Ecto neural progenitor cell (in vitro differentiated cells): Measurements from ENCODE around the gene GALNT10.

ENCODE experiments used
- DNase-seq: peaks from one replicate; pipeline ENCODE4 v3.0.0-alpha.2; 2018; ENCODE audit warnings: low spot score

GALNT10 gene

GRCh38 chr5:154236536-154237375 lies 46.2 kb downstream of the GALNT10 start:
- no peak for DNase-seq

- DNase-seq = no peak
Measured at GRCh38 chr5:154237376-154237743, 46.8 kb downstream of the GALNT10 start.

GRCh38 chr5:154237946-154238345 lies 47.4 kb downstream of the GALNT10 start:
- DNase-seq = no peak

- no peak for DNase-seq
Measured at GRCh38 chr5:154238776-154239481, 48.4 kb downstream of the GALNT10 start.

- no peak for DNase-seq
Measured at GRCh38 chr5:154240595-154240994, 50.1 kb downstream of the GALNT10 start.

- no peak for DNase-seq
Measured at GRCh38 chr5:154241021-154241420, 50.5 kb downstream of the GALNT10 start.

GRCh38 chr5:154242442-154242841 lies 51.9 kb downstream of the GALNT10 start:
- no peak for DNase-seq

GRCh38 chr5:154242964-154243376 lies 52.4 kb downstream of the GALNT10 start:
- no peak for DNase-seq

GRCh38 chr5:154243736-154244135 lies 53.2 kb downstream of the GALNT10 start:
- DNase-seq = no peak

- DNase-seq = no peak
Measured at GRCh38 chr5:154244476-154244875, 53.9 kb downstream of the GALNT10 start.

GRCh38 chr5:154248691-154249090 lies 58.2 kb downstream of the GALNT10 start:
- no peak for DNase-seq

- DNase-seq = no peak
Measured at GRCh38 chr5:154249826-154250225, 59.3 kb downstream of the GALNT10 start.

GRCh38 chr5:154251529-154251928 lies 61.0 kb downstream of the GALNT10 start:
- no peak for DNase-seq

GRCh38 chr5:154253807-154254206 lies 63.3 kb downstream of the GALNT10 start:
- no peak for DNase-seq

GRCh38 chr5:154254896-154255295 lies 64.4 kb downstream of the GALNT10 start:
- no peak for DNase-seq

- no peak for DNase-seq
Measured at GRCh38 chr5:154257046-154257445, 66.5 kb downstream of the GALNT10 start.

- DNase-seq = no peak
Measured at GRCh38 chr5:154258531-154259217, 68.1 kb downstream of the GALNT10 start.

- DNase-seq = peak; percentile 75
Measured at GRCh38 chr5:154260224-154260927, 69.8 kb downstream of the GALNT10 start.

GRCh38 chr5:154262342-154262741 lies 71.8 kb downstream of the GALNT10 start:
- no peak for DNase-seq

GRCh38 chr5:154264549-154265196 lies 74.1 kb downstream of the GALNT10 start:
- no peak for DNase-seq

GRCh38 chr5:154265197-154265773 lies 74.8 kb downstream of the GALNT10 start:
- DNase-seq = no peak
